GM12878 (cell line): Measurements from ENCODE around the gene MYBPC2. TPM values are rescaled to one million over a fixed set of nuclear protein-coding genes. Genes with fewer than 3 reads are reported as not detected.
A peak's percentile ranks its signal among the peaks of the same experiment; 100 is the strongest.

Experiments used
- CBX5 ChIP-seq: sonication (generic); IDR thresholded peaks from 2 replicates; pipeline ENCODE4 v1.6.1; 2016; ENCODE audit warnings: low read depth, moderate library complexity, mild to moderate bottlenecking, inconsistent platforms
- EED ChIP-seq: sonication (generic); IDR thresholded peaks from 2 replicates; pipeline ENCODE4 v1.6.1; 2016; ENCODE audit warnings: antibody characterized with exemption, low read depth
- ETV6 ChIP-seq, 2 experiments: fragments of 450-650 bp in 1 of 2; IDR thresholded peaks in 1 of 2; conservative IDR thresholded peaks in 1 of 2; 2 replicates each; pipeline ENCODE4 v1.6.1; 2014; ENCODE audit warnings: antibody characterized with exemption in 1 of 2, borderline replicate concordance in 1 of 2, low read depth in 1 of 2, mild to moderate bottlenecking in 1 of 2, moderate library complexity in 1 of 2
- FOS ChIP-seq: IDR thresholded peaks from 3 replicates; pipeline ENCODE4 v1.6.1; 2011; ENCODE audit warnings: borderline replicate concordance; ENCODE audit not compliant: insufficient read length; ENCODE audit errors: extremely low read depth
- GATAD2B ChIP-seq: fragments of 450-650 bp; conservative IDR thresholded peaks from 2 replicates; pipeline ENCODE4 v1.6.1; 2017; ENCODE audit warnings: low read depth, mild to moderate bottlenecking, moderate library complexity
- HDAC6 ChIP-seq: fragments of 200-600 bp; sonication (generic); IDR thresholded peaks from one replicate; pipeline ENCODE4 v1.8.0; 2017; ENCODE audit warnings: antibody characterized with exemption; ENCODE audit not compliant: unreplicated experiment
- MEF2A ChIP-seq: IDR thresholded peaks from 2 replicates; pipeline ENCODE4 v1.6.1; 2011; ENCODE audit warnings: low read depth, mild to moderate bottlenecking, low read length, moderate library complexity; ENCODE audit not compliant: insufficient read depth
- MXI1 ChIP-seq: fragments of 150-350 bp; IDR thresholded peaks from 2 replicates; pipeline ENCODE4 v1.6.1; 2011; ENCODE audit warnings: low read depth, mild to moderate bottlenecking, inconsistent platforms, low read length, improper control_type of control experiment
- MYB ChIP-seq: fragments of 150-350 bp; IDR thresholded peaks from 2 replicates; pipeline ENCODE4 v1.6.1; 2014; ENCODE audit warnings: mild to moderate bottlenecking, low read depth, low read length, borderline replicate concordance
- NFXL1 ChIP-seq: fragments of 450-650 bp; IDR thresholded peaks from 2 replicates; pipeline ENCODE4 v1.6.1; 2017; ENCODE audit warnings: antibody characterized with exemption, mild to moderate bottlenecking, borderline replicate concordance
- NFYA ChIP-seq: IDR thresholded peaks from 2 replicates; pipeline ENCODE4 v1.6.1; 2011; ENCODE audit warnings: low read depth, mild to moderate bottlenecking, low read length, improper control_type of control experiment, borderline replicate concordance
- NFYB ChIP-seq: IDR thresholded peaks from 2 replicates; pipeline ENCODE4 v1.6.1; 2011; ENCODE audit warnings: low read depth, mild to moderate bottlenecking, low read length, improper control_type of control experiment, moderate library complexity; ENCODE audit not compliant: insufficient read depth
- NR2C1 ChIP-seq: fragments of 450-650 bp; IDR thresholded peaks from 2 replicates; pipeline ENCODE4 v1.6.1; 2017; ENCODE audit warnings: antibody characterized with exemption, mild to moderate bottlenecking, moderate library complexity
- NRF1 ChIP-seq: conservative IDR thresholded peaks from 2 replicates; pipeline ENCODE4 v1.6.1; 2011; ENCODE audit warnings: mild to moderate bottlenecking, low read depth, low read length, improper control_type of control experiment
- POLR2AphosphoS2 ChIP-seq: IDR thresholded peaks from 2 replicates; pipeline ENCODE4 v1.6.1; 2011; ENCODE audit warnings: low read depth, mild to moderate bottlenecking, low read length, improper control_type of control experiment, moderate library complexity
- RCOR1 ChIP-seq: conservative IDR thresholded peaks from 2 replicates; pipeline ENCODE4 v1.6.1; 2012; ENCODE audit warnings: low read depth, low read length, improper control_type of control experiment
- RUNX3 ChIP-seq: IDR thresholded peaks from 2 replicates; pipeline ENCODE4 v1.6.1; 2012; ENCODE audit warnings: low read length, inconsistent platforms
- SMC3 ChIP-seq: IDR thresholded peaks from 2 replicates; pipeline ENCODE4 v1.6.1; 2011; ENCODE audit warnings: low read length, improper control_type of control experiment, borderline replicate concordance
- TBL1XR1 ChIP-seq: IDR thresholded peaks from 2 replicates; pipeline ENCODE4 v1.6.1; 2012; ENCODE audit warnings: low read depth, low read length, improper control_type of control experiment
- ZNF274 ChIP-seq: IDR thresholded peaks from one replicate; pipeline ENCODE4 v1.8.0; 2011; ENCODE audit not compliant: insufficient read length, insufficient read depth
- polyA plus RNA-seq, 11 experiments: library from polyadenylated mRNA; depleted of rRNA in 4 of 11; unstranded in 6 of 11; stranded (reverse) in 5 of 11; fragments of >200 nt; fragmentation: Nextera tagmentation in 4 of 11; fragmentation: Illumina TruSeq in 1 of 11; extraction: Ambion mirVana in 4 of 11; extraction: Trizol in 1 of 11; gene quantifications; 1 replicate in 1 of 11; 2 replicates in 10 of 11; pipeline versions ENCODE4 v1.2.1 to v1.2.3, GENCODE V29; 2011 to 2016; ENCODE audit warnings: inconsistent platforms in 2 of 11, missing spikeins in 2 of 11, low read depth in 1 of 11
- total RNA-seq, 4 experiments: library from RNA; depleted of rRNA in 3 of 4; stranded (reverse); fragments of >200 nt in 3 of 4; fragmentation: Illumina TruSeq in 1 of 4; extraction: Trizol in 1 of 4; gene quantifications; 2 replicates each; pipeline versions ENCODE4 v1.2.1 to v1.2.3, GENCODE V29; 2013 to 2021
- TF ChIP-seq, protein P1 (sequence below): fragments of 450-650 bp; IDR thresholded peaks from 2 replicates; pipeline ENCODE4 v1.6.1; 2016; ENCODE audit warnings: mild to moderate bottlenecking, moderate library complexity, borderline replicate concordance
- TF ChIP-seq, protein P2 (sequence below): fragments of 450-650 bp; IDR thresholded peaks from 2 replicates; pipeline ENCODE4 v1.6.1; 2016; ENCODE audit warnings: mild to moderate bottlenecking

MYBPC2 gene
- total and polyA plus RNA-seq, 10 of the 15 experiments (the other 5 are each of a cell fraction or from before 2014, with no cell fraction given): 0.09 to 2.6 (median 0.61) TPM

DNA sequence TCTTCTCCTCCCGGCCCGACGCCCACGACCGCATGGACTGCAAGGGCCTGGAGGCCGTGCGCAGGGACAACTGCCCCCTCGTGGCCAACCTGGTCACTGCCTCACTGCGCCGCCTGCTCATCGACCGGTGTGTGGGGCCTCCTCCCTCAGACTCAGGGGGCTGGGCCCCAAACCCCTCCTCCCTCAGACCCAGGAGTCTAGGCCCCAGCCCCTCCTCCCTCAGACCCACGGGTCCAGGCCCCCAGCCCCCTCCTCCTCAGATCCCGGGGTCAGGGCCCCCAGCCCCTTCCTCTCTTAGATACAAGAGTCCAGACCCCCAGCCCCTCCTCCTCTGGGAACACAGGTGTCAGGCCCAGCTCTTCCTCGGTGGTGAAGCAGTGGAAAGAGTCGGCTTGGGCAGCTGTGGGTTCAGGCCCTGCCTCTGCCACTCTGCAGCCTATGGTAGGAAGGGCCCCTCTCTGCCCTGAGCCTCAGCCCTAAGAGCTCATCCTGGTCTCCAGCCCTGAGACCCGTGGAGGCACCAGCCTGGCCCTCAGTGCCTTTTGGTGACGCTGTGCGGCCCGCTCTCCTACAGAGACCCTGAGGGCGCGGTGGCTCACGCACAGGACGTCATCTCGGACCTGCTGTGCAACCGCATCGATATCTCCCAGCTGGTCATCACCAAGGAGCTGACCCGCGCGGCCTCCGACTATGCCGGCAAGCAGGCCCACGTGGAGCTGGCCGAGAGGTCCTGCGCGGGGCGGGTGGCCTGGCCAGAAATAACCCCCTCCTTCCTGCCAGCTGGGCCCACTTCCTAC, 17.6 kb upstream of the MYBPC2 start (continued):
- no peak for TF ChIP-seq NFYA
- no peak for TF ChIP-seq HDAC6
- TF ChIP-seq MXI1: peak; percentile 68; the same call in 1 of the 2 replicates
- no peak for TF ChIP-seq NFXL1
- TF ChIP-seq RUNX3: peak; percentile 47; the same call in 1 of the 2 replicates
- no peak for TF ChIP-seq MYB
- no peak for TF ChIP-seq ETV6 (conservative IDR thresholded peaks at IDR 0.05 in 1 of 2, IDR thresholded peaks at IDR 0.05 in 1 of 2; ENCODE audit: borderline replicate concordance in 1 of 2, low read depth in 1 of 2)
- no peak for TF ChIP-seq NFYB
- no peak for TF ChIP-seq CBX5
- peak; percentile 54; the same call in 1 of the 2 replicates for TF ChIP-seq GATAD2B
- no peak for TF ChIP-seq MEF2A
- TF ChIP-seq ZNF274: no peak
- no peak for TF ChIP-seq NRF1
- TF ChIP-seq RCOR1: no peak
- no peak for TF ChIP-seq FOS
- TF ChIP-seq SMC3: peak; percentile 66
- TF ChIP-seq, protein P1, sequence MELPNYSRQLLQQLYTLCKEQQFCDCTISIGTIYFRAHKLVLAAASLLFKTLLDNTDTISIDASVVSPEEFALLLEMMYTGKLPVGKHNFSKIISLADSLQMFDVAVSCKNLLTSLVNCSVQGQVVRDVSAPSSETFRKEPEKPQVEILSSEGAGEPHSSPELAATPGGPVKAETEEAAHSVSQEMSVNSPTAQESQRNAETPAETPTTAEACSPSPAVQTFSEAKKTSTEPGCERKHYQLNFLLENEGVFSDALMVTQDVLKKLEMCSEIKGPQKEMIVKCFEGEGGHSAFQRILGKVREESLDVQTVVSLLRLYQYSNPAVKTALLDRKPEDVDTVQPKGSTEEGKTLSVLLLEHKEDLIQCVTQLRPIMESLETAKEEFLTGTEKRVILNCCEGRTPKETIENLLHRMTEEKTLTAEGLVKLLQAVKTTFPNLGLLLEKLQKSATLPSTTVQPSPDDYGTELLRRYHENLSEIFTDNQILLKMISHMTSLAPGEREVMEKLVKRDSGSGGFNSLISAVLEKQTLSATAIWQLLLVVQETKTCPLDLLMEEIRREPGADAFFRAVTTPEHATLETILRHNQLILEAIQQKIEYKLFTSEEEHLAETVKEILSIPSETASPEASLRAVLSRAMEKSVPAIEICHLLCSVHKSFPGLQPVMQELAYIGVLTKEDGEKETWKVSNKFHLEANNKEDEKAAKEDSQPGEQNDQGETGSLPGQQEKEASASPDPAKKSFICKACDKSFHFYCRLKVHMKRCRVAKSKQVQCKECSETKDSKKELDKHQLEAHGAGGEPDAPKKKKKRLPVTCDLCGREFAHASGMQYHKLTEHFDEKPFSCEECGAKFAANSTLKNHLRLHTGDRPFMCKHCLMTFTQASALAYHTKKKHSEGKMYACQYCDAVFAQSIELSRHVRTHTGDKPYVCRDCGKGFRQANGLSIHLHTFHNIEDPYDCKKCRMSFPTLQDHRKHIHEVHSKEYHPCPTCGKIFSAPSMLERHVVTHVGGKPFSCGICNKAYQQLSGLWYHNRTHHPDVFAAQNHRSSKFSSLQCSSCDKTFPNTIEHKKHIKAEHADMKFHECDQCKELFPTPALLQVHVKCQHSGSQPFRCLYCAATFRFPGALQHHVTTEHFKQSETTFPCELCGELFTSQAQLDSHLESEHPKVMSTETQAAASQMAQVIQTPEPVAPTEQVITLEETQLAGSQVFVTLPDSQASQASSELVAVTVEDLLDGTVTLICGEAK: no peak
- TF ChIP-seq EED: no peak
- TF ChIP-seq NR2C1: 0 out of 2 replicates have a peak, but pooled peaks have one; percentile 3
- TF ChIP-seq POLR2AphosphoS2: no peak; the same call in 1 of the 2 replicates
- peak; percentile 11; the same call in 1 of the 2 replicates for TF ChIP-seq TBL1XR1
- TF ChIP-seq, protein P2, sequence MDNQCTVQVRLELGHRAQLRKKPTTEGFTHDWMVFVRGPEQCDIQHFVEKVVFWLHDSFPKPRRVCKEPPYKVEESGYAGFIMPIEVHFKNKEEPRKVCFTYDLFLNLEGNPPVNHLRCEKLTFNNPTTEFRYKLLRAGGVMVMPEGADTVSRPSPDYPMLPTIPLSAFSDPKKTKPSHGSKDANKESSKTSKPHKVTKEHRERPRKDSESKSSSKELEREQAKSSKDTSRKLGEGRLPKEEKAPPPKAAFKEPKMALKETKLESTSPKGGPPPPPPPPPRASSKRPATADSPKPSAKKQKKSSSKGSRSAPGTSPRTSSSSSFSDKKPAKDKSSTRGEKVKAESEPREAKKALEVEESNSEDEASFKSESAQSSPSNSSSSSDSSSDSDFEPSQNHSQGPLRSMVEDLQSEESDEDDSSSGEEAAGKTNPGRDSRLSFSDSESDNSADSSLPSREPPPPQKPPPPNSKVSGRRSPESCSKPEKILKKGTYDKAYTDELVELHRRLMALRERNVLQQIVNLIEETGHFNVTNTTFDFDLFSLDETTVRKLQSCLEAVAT: no peak
